Loucy (cell line): ENCODE results near the gene STK32C.

ENCODE experiments used
- H2AFZ ChIP-seq: fragments of 200-600 bp; sonication (generic); 2 replicates; pipeline ENCODE4 v1.6.0; 2016; ENCODE audit warnings: antibody characterized with exemption, mild to moderate bottlenecking, low read length, moderate library complexity
- H3F3A ChIP-seq: fragments of 200-600 bp; 2 replicates; pipeline ENCODE4 v1.6.0; 2016; ENCODE audit warnings: antibody characterized with exemption, low read depth, mild to moderate bottlenecking
- H3K27me3 ChIP-seq: fragments of 200-600 bp; sonication (generic); 2 replicates; pipeline ENCODE4 v1.6.1; 2014; ENCODE audit warnings: low read length, mild to moderate bottlenecking; ENCODE audit not compliant: insufficient read depth, poor library complexity, severe bottlenecking
- H3K36me3 ChIP-seq: fragments of 200-600 bp; sonication (generic); 2 replicates; pipeline ENCODE4 v1.6.1; 2016; ENCODE audit warnings: low read length; ENCODE audit not compliant: insufficient read depth
- H3K4me1 ChIP-seq: fragments of 200-600 bp; sonication (generic); 2 replicates; pipeline ENCODE4 v1.5.1; 2014; ENCODE audit warnings: low read length, mild to moderate bottlenecking; ENCODE audit not compliant: insufficient read depth, poor library complexity, severe bottlenecking
- H3K4me2 ChIP-seq: fragments of 200-600 bp; sonication (generic); 2 replicates; pipeline ENCODE4 v1.6.0; 2014; ENCODE audit warnings: antibody characterized with exemption, low read length, low read depth, mild to moderate bottlenecking; ENCODE audit not compliant: poor library complexity, severe bottlenecking
- H3K4me3 ChIP-seq: fragments of 200-600 bp; sonication (generic); 2 replicates; pipeline ENCODE4 v1.5.1; 2014; ENCODE audit warnings: low read length, mild to moderate bottlenecking, mixed read lengths; ENCODE audit not compliant: poor library complexity, severe bottlenecking
- H3K79me2 ChIP-seq: fragments of 200-600 bp; sonication (generic); 2 replicates; pipeline ENCODE4 v1.6.1; 2014; ENCODE audit warnings: low read length; ENCODE audit not compliant: insufficient read depth
- H3K9ac ChIP-seq: fragments of 200-600 bp; sonication (generic); 2 replicates; pipeline ENCODE4 v1.6.0; 2014; ENCODE audit warnings: mild to moderate bottlenecking, low read depth, low read length, moderate library complexity; ENCODE audit not compliant: poor library complexity, severe bottlenecking
- H3K9me2 ChIP-seq: fragments of 200-600 bp; sonication (generic); replicated peaks from 2 replicates; pipeline ENCODE4 v1.6.1; 2016; ENCODE audit warnings: low read depth, low read length, mixed read lengths
- H3K9me3 ChIP-seq: fragments of 200-600 bp; sonication (generic); 2 replicates; pipeline ENCODE4 v1.6.1; 2014; ENCODE audit warnings: mild to moderate bottlenecking, antibody characterized with exemption, low read length, low read depth; ENCODE audit not compliant: insufficient read depth
- H4K20me1 ChIP-seq: fragments of 200-600 bp; sonication (generic); 2 replicates; pipeline ENCODE4 v1.6.0; 2014; ENCODE audit warnings: antibody characterized with exemption, low read length, mild to moderate bottlenecking; ENCODE audit not compliant: insufficient read depth, poor library complexity, severe bottlenecking
- CTCF ChIP-seq: fragments of 200-600 bp; sonication (generic); conservative IDR thresholded peaks from 2 replicates; pipeline ENCODE4 v1.5.1; 2014; ENCODE audit warnings: mild to moderate bottlenecking, antibody characterized with exemption, low read length
- EZH2phosphoT487 ChIP-seq: fragments of 200-600 bp; IDR thresholded peaks from 2 replicates; pipeline ENCODE4 v1.6.1; 2018; ENCODE audit warnings: antibody characterized with exemption, mild to moderate bottlenecking, moderate library complexity, borderline replicate concordance

STK32C gene

DNA sequence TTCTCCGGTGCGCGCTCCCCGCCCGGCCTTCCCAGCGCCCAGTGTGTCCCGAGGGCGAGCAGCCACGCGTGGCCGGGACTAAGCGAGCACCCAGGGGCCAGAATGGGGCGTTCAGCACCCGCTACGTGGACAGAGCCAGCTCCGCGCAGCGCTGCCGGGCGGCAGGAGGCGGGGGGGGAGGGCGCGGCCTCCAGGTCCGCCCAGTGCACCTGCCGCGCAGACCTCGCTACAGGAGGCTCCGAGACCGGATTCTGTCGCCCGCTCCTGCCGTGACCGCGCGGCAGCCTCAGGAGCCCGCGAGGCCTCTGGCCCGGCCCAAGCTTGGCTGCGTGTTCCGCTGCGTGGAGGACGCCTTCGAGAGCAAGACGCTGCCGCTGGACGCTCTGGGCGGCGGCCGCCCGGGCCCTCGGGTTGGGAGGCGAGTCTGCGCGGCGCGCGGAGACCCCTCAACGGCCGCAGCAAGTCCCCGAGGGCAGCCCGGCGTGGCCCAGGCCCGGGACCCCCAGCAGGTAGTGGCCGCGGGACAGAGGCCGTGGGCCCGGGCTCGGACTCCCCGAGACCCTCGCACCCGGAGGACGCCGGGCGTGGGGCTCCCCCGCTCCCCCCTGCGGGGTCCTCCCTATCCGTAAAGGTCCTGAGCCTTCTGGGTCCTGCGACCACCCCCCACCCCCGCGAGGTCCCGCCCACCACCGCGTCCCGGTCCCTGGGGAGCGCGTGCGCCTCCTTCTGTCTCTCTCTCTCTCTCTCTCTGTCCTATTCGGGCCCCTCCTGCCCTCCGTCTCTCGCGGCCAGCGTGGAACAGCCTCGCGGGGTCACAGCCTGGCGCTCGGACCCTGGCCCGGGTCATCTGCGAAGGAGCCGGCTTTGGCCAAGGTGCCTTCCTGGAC, 121.9 kb downstream of the STK32C start:
- Histone ChIP-seq H3K9me2 (no peaks in the 10 kb centered on the region), H3K79me2 (no peaks in the 10 kb centered on the region), H2AFZ (no peak overlapping the region), H3K9ac (no peak overlapping the region), H3K4me1 (no peaks in the 10 kb centered on the region), H3K4me2 (no peak overlapping the region), H4K20me1 (no peaks in the 10 kb centered on the region), H3K36me3 (no peaks in the 10 kb centered on the region), H3F3A (no peaks in the 10 kb centered on the region), H3K4me3 (no peak overlapping the region), H3K9me3 (no peaks in the 10 kb centered on the region), H3K27me3 (no peaks in the 10 kb centered on the region)
- TF ChIP-seq CTCF (no peak), EZH2phosphoT487 (no peak)

DNA sequence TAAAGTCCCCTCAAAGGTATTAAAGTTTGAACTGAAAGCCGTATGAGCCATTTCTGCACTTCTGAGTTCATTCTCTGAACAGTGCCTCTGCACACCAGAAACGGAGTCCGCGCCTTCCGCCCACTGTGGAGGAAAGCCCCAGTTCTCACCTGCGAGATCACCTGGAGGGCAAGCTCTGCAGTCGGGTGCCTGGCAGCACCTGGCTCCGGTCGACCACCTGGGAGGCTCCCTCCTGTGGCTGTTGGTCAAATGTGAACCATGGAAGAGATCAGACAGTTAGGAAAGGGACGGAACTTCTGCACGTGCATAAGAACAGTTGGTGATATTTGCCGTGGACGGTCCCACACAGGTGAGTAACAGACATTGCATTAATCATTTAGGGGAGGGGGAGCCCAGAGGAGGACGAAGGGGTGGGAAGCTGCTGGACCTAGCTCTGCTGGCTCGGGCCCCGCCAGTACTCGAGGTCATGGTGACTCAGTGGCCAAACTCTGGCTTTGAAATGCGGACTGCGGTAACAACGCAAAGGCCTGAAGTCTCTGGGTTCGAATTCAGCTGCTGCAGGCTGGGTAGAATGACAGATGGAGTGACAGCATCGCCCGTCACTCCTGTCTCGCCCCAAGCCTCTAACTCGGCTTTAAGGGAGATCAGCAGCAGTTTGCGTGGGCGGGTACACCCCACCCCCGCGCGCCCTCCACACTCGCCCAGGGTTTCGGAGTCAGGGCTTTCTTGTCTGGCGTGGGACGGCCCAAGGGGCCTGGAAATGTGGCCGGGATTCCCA, 122.7 kb downstream of the STK32C start:
- H3K4me2 ChIP-seq: no peak overlapping the region

DNA sequence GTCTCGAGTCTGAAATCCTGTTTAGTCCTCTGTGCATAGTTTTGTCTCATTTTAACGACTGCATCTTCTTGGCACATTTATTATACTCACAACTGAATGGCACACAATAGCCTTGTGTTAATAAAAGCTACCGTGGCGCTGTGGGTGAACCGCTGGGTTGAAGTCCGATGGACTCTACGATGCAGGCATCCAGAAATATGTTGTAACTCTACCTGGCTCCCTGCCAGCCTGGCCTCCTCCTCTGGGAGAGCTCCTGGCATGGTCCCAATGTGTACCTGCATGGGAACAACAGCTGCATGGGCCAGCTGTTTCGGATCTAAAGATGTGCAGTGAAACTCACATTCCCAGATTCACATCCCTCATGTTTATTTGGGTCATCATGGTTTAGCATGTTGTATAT, 124.7 kb downstream of the STK32C start:
- TF ChIP-seq CTCF: no peak
- no peak for TF ChIP-seq EZH2phosphoT487
- H3K4me3 ChIP-seq: no peak overlapping the region
- no peak overlapping the region for H3K4me2 ChIP-seq
- no peaks in the 10 kb centered on the region for H3K4me1 ChIP-seq
- H3K79me2 ChIP-seq: no peaks in the 10 kb centered on the region
- H3F3A ChIP-seq: no peaks in the 10 kb centered on the region
- peaks cover 2% of the 10 kb centered on the region; the same call in 1 of the 2 replicates for H3K9me3 ChIP-seq
- H3K9me2 ChIP-seq: no peaks in the 10 kb centered on the region
- no peak overlapping the region for H3K9ac ChIP-seq
- no peaks in the 10 kb centered on the region for H3K36me3 ChIP-seq
- H4K20me1 ChIP-seq: no peaks in the 10 kb centered on the region
- no peak overlapping the region for H2AFZ ChIP-seq
- no peaks in the 10 kb centered on the region for H3K27me3 ChIP-seq

More for the DNA sequence above, 122.7 kb downstream of the STK32C start:
- H3K79me2 ChIP-seq: no peaks in the 10 kb centered on the region
- TF ChIP-seq CTCF (no peak), EZH2phosphoT487 (no peak)
- H3K9me3 ChIP-seq: no peaks in the 10 kb centered on the region
- H3K4me1 ChIP-seq: no peaks in the 10 kb centered on the region
- no peaks in the 10 kb centered on the region for H3K27me3 ChIP-seq
- H3K9me2 ChIP-seq: no peaks in the 10 kb centered on the region
- H3K4me3 ChIP-seq: no peak overlapping the region
- no peaks in the 10 kb centered on the region for H3K36me3 ChIP-seq
- H4K20me1 ChIP-seq: no peaks in the 10 kb centered on the region
- no peak overlapping the region for H2AFZ ChIP-seq
- H3F3A ChIP-seq: no peaks in the 10 kb centered on the region
- H3K9ac ChIP-seq: no peak overlapping the region
